ENCODE results near the gene PSRC1. TPM values are rescaled to one million over a fixed set of nuclear protein-coding genes. Genes with fewer than 3 reads are reported as not detected.

PSRC1 gene
- total and polyA plus RNA-seq, 2 experiments from 2014 or later: 55.0 to 61.1 TPM

GRCh38 chr1:109256971-109257681, 25.8 kb downstream of the PSRC1 start:
- Mint-ChIP-seq H3K4me1 (peaks cover 44% of the 10 kb centered on the region), H3K27ac (peak overlapping the region; percentile 15; the same call in 1 of the 2 replicates), H3K27me3 (ENCODE audit: insufficient read depth, low read depth, poor library complexity) (peaks cover 16% of the 10 kb centered on the region), H3K4me3 (no peak overlapping the region), H3K36me3 (ENCODE audit: low read depth) (peaks cover 10% of the 10 kb centered on the region), H3K9me3 (peaks cover 2% of the 10 kb centered on the region; the same call in 2 of the 3 replicates)
- TF ChIP-seq EZH2 (IDR thresholded peaks at IDR 0.05; ENCODE audit: low read depth, unreplicated experiment) (no peak), STAT1 (IDR thresholded peaks at IDR 0.05; ENCODE audit: unreplicated experiment) (no peak), EZH2phosphoT487 (IDR thresholded peaks at IDR 0.05; ENCODE audit: unreplicated experiment) (no peak), CTCF (conservative IDR thresholded peaks at IDR 0.05; ENCODE audit: low read depth in 2 of 2) (no peak), ZNF331 (CRISPR knock-in tag; IDR thresholded peaks at IDR 0.05; ENCODE audit: low read depth) (no peak), ZNF462 (CRISPR knock-in tag; IDR thresholded peaks at IDR 0.05) (no peak), CREB1 (CRISPR knock-in tag; IDR thresholded peaks at IDR 0.05; ENCODE audit: low read depth) (no peak), ETS1 (IDR thresholded peaks at IDR 0.05) (no peak), REST (IDR thresholded peaks at IDR 0.05; ENCODE audit: unreplicated experiment) (no peak), POLR2AphosphoS5 (IDR thresholded peaks at IDR 0.05; ENCODE audit: low read depth) (no peak)
- H2AFZ ChIP-seq: no peak overlapping the region
- H3K4me3 ChIP-seq: no peak overlapping the region
- H3K4me1 ChIP-seq (ENCODE audit: insufficient read depth): peaks cover 25% of the 10 kb centered on the region
- H3K9me2 ChIP-seq (ENCODE audit: insufficient read depth): no peaks in the 10 kb centered on the region
- ATAC-seq (no peak), DNase-seq (ENCODE audit: low spot score) (no peak)
- no peak overlapping the region for H3K4me2 ChIP-seq
- no peaks in the 10 kb centered on the region for H3F3A ChIP-seq (replicated peaks; ENCODE audit: low read depth)
- no peaks in the 10 kb centered on the region for H3K27me3 ChIP-seq (ENCODE audit: insufficient read depth)
- no peaks in the 10 kb centered on the region; the same call in 1 of the 2 replicates for H4K20me1 ChIP-seq (replicated peaks; ENCODE audit: insufficient read depth)
- H3K36me3 ChIP-seq (ENCODE audit: insufficient read depth): no peaks in the 10 kb centered on the region; the same call in 1 of the 2 replicates
- H3K79me2 ChIP-seq (replicated peaks; ENCODE audit: insufficient read depth): peaks cover 19% of the 10 kb centered on the region; the same call in 1 of the 2 replicates
- H3K27ac ChIP-seq (ENCODE audit: low read depth): peak overlapping the region; percentile 39; the same call in 1 of the 2 replicates

All from GM23338 (cell line).